Brain microvascular endothelial cell (primary cell): ENCODE measurements around the gene TMEM63C.

ENCODE experiments used
- DNase-seq: peaks from one replicate; pipeline ENCODE4 v3.0.0-alpha.2; 2020
- H3K27ac ChIP-seq: fragments of 250-450 bp; sonication (Bioruptor Pico); 2 replicates; pipeline ENCODE4 v1.5.1; 2020; ENCODE audit warnings: mild to moderate bottlenecking, moderate library complexity
- H3K27me3 ChIP-seq: fragments of 250-450 bp; sonication (Bioruptor Pico); replicated peaks from 2 replicates; pipeline ENCODE4 v1.5.1; 2020; ENCODE audit warnings: mild to moderate bottlenecking
- H3K36me3 ChIP-seq: fragments of 250-450 bp; sonication (Bioruptor Pico); replicated peaks from 2 replicates; pipeline ENCODE4 v1.5.1; 2020; ENCODE audit warnings: mild to moderate bottlenecking
- H3K4me3 ChIP-seq: 2 replicates; pipeline ENCODE4 v1.5.1; 2011; ENCODE audit warnings: low read depth, mild to moderate bottlenecking, control low read depth, low read length, moderate library complexity
- CTCF ChIP-seq: IDR thresholded peaks from 2 replicates; pipeline ENCODE4 v1.5.1; 2011; ENCODE audit warnings: low read depth, mild to moderate bottlenecking, moderate library complexity, low read length, control low read depth, inconsistent platforms; ENCODE audit errors: missing control alignments
- in situ Hi-C: cut with HindIII; loops from 2 replicates; pipeline ENCODE4 v1.10.0; 2017; ENCODE audit warnings: low sequenced_read_pairs, low pct_ligation_motif_present

Gene TMEM63C

GRCh38 chr14:77242752-77243151, 61.2 kb downstream of the TMEM63C start:
- H3K27me3 ChIP-seq: no peaks in the 10 kb centered on the region
- H3K27ac ChIP-seq: no peak overlapping the region
- H3K36me3 ChIP-seq: no peaks in the 10 kb centered on the region
- no peak overlapping the region for H3K4me3 ChIP-seq
- DNase-seq: no peak
- no peak for TF ChIP-seq CTCF
- in situ Hi-C loops: no loop called here

- in situ Hi-C loops: no loop called here
- Histone ChIP-seq H3K27ac (no peak overlapping the region), H3K4me3 (no peak overlapping the region), H3K36me3 (no peaks in the 10 kb centered on the region), H3K27me3 (no peaks in the 10 kb centered on the region)
- no peak for DNase-seq
- no peak for TF ChIP-seq CTCF
These were observed 62.3 kb downstream of the TMEM63C start for GRCh38 chr14:77243853-77244252.

GRCh38 chr14:77245820-77246219, 64.2 kb downstream of the TMEM63C start:
- no peaks in the 10 kb centered on the region for H3K36me3 ChIP-seq
- in situ Hi-C loops: no loop called here
- H3K4me3 ChIP-seq: no peak overlapping the region
- peak; percentile 8 for TF ChIP-seq CTCF
- no peak for DNase-seq
- no peaks in the 10 kb centered on the region for H3K27me3 ChIP-seq
- no peak overlapping the region for H3K27ac ChIP-seq

- in situ Hi-C loops: no loop called here
- no peak for TF ChIP-seq CTCF
- DNase-seq: no peak
- Histone ChIP-seq H3K36me3 (no peaks in the 10 kb centered on the region), H3K27me3 (no peaks in the 10 kb centered on the region), H3K27ac (no peak overlapping the region), H3K4me3 (no peak overlapping the region)
These were observed 65.2 kb downstream of the TMEM63C start for GRCh38 chr14:77246784-77247183.

- no peaks in the 10 kb centered on the region for H3K27me3 ChIP-seq
- H3K36me3 ChIP-seq: no peaks in the 10 kb centered on the region
- DNase-seq: no peak
- no peak overlapping the region for H3K27ac ChIP-seq
- in situ Hi-C loops: no loop called here
- no peak overlapping the region for H3K4me3 ChIP-seq
- no peak for TF ChIP-seq CTCF
These were observed 67.1 kb downstream of the TMEM63C start for GRCh38 chr14:77248666-77249065.

GRCh38 chr14:77249286-77249685, 67.7 kb downstream of the TMEM63C start:
- in situ Hi-C loops: no loop called here
- Histone ChIP-seq H3K4me3 (no peak overlapping the region), H3K27ac (no peak overlapping the region), H3K27me3 (no peaks in the 10 kb centered on the region), H3K36me3 (no peaks in the 10 kb centered on the region)
- TF ChIP-seq CTCF: no peak
- DNase-seq: no peak
